ENCODE results near the gene SAMD14. TPM values are rescaled to one million over a fixed set of nuclear protein-coding genes. Genes with fewer than 3 reads are reported as not detected.

The SAMD14 gene
- total RNA-seq, 1 experiment from 2014 or later, result 1.6 TPM

Other genes with a start within 250 kb of the SAMD14 start
- gene DLX4, start 161.0 kb downstream of the SAMD14 start, total RNA-seq (2014; rRNA removed), result 0.06 TPM in 1 of 2 replicates, not detected in the other
- gene DLX3, start 134.9 kb downstream of the SAMD14 start, total RNA-seq (2014; rRNA removed), result 0.29 and 0.32 TPM in 2 replicates
- gene ITGA3, start 74.0 kb downstream of the SAMD14 start, total RNA-seq (2014; rRNA removed), result 382 and 426 TPM in 2 replicates
- gene PDK2, start 34.8 kb downstream of the SAMD14 start, total RNA-seq (2014; rRNA removed), result 22.3 and 22.5 TPM in 2 replicates
- 40.6 and 42.7 TPM in 2 replicates for gene PPP1R9B, start 20.5 kb upstream of the SAMD14 start, total RNA-seq (2014; rRNA removed)
- gene SGCA, start 35.8 kb upstream of the SAMD14 start, total RNA-seq (2014; rRNA removed), result 200 and 207 TPM in 2 replicates
- gene COL1A1, start 71.5 kb upstream of the SAMD14 start, total RNA-seq (2014; rRNA removed), result 339 and 356 TPM in 2 replicates
- not detected in 2 replicates for gene TMEM92, start 144.3 kb upstream of the SAMD14 start, total RNA-seq (2014; rRNA removed)
- gene XYLT2, start 216.0 kb upstream of the SAMD14 start, total RNA-seq (2014; rRNA removed), result 41.4 and 48.9 TPM in 2 replicates
- 79.4 and 81.1 TPM in 2 replicates for gene MRPL27, start 243.0 kb upstream of the SAMD14 start, total RNA-seq (2014; rRNA removed)
- gene EME1, start 243.1 kb upstream of the SAMD14 start, total RNA-seq (2014; rRNA removed), result 13.9 and 18.1 TPM in 2 replicates